DMS53 treated with DMSO at 0.1 percent for 48 hours (cell line): ENCODE data around the gene HMGB4.

Experiments used
- DNase-seq: peaks from one replicate; lab custom pipeline; 2025; ENCODE audit not compliant: unreplicated experiment; lab: John Stamatoyannopoulos, UW

HMGB4 gene

DNA sequence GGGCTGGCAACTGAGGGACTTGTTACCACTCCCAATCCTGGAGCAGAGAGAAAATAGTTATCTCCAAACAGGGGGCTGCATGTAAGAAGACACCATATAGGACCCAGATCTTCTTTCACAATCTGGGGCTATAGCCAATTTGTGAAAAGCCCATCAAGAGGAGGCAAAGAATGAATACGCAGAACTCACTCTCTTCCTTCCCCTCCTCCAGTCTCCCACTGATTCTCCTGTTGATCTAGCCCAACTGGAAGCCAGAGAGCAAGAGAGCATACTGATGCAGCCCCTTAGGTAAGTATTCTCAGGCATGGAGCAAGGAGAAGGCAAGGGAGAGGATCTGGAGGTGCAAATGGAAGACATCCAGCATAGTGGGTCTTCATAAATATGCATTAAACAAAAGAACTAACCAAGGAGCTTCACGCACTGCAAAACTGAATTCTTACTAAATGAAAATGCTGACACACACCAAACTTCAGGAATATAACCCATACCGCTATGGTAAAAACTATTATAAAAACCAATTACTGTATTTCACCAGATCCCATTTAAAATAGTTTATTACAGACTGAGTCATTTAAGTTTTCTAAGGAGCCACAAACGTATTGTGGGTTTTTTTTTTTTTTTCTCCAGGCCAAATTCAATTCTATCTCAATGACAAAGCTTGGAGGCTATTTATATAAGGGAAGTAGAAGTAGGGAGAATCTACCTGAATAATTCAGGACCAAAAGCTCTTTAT is 15.5 kb upstream of the HMGB4 start:
- no peak for DNase-seq

DNA sequence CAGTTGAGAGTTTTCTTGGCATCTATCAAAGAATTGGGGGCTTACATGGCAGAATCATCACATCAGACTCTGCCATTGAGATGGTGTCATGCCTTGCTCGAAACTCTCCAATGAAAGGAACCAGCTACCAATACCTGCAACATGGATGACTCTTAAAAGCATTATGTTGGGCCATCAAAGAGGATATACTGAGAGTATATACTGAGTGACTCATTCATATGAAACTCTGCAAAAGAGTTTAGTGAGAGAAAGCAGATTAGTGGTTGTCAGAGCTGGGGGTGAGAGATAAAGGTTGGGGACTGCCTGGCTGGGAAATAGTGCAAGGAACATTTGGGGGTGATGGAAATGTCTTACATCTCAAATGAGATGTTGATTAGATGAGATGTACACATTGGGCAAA is 14.7 kb upstream of the HMGB4 start:
- no peak for DNase-seq

DNA sequence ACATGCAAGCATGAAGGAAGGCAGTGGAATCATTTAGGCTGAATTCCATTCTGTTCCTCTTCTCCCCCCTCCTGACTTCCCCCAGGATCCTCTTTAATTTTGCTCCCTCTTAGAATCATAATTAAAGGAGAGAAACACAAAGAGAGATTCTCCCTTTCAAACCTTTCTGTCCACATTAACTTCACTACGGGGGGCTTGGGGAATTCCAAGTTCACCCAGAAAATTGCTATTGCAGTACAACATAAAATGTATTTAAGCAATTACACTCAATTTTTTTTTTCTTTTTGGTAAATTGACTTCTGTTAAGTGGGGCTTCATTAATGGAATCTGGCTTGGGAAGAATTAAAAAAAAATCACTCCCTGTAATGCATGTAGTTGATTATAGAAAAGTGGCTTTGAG is 13.4 kb upstream of the HMGB4 start:
- DNase-seq, result no peak

DNA sequence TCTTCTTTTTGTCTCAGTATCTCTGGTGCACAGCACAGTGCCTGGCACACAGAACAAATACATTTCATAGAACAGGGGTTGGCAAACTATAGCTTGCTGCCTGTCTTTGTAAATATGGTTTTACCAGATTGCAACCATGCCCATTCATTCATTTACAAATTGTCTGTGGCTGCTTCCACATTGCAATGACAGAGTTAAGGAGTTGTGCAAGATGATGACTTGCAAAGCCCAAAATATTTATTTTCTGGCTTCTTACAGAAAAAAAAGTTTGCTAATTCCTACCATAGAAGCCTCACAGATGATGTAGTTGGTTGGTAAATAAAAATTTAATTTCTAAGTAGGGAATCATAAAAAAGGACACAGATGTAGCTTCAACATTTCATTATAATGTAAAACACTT is 11.2 kb upstream of the HMGB4 start:
- DNase-seq, result no peak

DNA sequence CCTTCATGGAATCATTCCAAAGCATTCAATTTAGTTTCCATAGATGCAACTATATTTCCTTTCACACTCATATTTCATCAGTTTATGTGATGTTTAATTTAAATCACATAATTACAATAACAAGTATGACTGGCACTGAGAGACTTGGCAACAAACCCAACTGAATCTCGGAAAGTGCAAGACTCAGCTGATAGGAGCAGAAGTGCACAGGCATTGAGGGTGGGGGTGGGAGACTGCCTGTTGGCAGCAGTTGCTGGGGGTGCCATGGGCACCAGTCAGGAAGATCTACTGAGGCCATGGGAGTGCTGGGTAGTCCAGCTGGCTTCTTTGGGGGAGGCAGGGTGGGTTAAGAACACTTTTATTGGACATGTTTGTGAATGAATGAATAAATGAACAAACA is 10.4 kb upstream of the HMGB4 start:
- DNase-seq, result no peak

DNA sequence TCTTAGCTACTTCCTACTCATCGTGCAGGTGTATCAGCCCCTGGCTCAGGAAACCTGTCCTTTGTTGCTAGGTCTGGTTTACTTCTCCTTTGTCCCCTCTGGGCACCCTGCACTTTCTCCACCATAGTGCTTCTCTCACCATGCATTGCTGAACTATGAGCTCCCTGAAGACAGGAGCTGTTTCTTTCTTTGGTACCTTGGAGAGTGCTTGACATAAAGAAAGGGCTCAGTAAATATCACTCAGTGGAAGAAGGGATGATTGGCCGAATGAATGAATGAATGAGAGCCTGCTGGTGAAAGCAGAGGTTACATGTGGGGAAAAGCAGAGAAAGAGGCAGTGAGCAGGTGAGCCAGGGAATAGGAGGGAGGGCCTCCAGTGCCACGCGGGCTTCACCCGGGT is 9.8 kb upstream of the HMGB4 start:
- DNase-seq, result no peak

DNA sequence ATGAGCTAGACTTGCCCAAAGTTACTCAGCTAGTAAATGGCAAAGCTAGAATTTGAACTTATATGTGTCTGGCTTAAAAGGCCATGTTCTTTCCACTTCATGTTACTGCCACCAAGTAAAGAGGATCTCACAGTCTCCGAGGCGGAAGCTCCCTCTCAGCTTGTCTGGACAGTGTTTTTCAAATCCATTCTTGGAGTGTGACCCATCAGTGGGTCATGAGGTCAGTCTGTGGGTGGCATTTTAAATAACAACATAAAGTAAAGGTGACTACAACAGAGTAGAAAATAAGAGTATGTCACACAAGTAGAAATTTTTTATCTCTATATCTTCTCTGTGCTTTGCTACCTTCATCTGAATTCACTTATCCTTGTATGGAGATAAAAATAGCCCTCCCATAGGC is 3.2 kb upstream of the HMGB4 start:
- DNase-seq, result no peak

DNA sequence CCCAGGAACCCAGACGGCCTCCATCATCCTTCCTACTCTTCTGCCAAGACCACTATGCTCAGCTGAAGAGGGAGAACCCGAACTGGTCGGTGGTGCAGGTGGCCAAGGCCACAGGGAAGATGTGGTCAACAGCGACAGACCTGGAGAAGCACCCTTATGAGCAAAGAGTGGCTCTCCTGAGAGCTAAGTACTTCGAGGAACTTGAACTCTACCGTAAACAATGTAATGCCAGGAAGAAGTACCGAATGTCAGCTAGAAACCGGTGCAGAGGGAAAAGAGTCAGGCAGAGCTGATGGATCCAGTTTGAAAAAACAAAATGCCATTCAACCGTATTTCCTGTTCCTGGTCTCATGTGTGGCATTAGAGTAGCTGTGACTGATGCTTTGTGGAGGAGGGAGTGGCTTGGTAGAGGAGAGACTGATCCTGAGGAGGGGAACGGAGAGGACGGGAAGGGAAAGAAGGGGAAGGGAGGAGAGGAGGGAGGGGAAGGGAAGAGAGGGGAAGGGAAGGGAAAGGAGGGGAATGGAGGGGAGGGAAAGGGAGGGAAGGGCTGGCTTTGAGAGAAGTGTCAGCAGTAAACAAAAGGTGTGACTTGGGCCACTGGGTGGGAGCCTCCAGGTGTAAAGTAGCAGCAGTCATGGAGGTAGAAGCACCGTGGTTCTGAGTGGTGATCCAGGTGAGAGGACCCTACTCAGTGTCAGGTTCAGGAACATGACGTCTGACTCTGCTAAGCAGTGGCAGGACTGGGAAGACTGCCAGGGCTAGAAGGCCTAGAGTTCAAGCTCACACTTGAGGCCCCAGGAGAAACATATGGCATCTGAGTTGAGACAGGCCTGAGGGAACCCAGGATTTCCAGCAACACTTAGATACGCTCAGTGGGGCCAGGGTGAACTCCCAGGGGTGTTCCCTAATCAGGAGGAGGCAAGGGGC is 846 bp downstream of the HMGB4 start:
- DNase-seq, result no peak

DNA sequence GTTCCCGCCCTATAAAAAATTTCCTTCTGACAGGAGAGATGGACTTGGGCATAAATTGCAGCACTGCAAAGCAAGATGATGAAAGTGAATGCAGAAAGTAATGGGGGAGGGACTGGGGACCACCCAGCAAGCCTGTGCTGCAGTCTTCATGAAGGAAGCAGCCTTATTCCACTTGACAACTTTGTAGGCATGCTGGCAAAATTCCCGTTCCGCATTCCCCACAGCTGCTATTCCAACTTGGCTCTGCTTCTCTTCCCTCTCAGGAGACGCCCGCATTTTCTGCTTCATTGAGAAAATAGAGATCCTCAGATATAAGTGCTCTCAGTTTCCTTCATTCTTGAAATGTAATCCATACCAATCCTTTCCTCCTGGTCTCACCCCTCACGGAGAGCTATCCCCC is 2.4 kb downstream of the HMGB4 start:
- DNase-seq, result no peak

DNA sequence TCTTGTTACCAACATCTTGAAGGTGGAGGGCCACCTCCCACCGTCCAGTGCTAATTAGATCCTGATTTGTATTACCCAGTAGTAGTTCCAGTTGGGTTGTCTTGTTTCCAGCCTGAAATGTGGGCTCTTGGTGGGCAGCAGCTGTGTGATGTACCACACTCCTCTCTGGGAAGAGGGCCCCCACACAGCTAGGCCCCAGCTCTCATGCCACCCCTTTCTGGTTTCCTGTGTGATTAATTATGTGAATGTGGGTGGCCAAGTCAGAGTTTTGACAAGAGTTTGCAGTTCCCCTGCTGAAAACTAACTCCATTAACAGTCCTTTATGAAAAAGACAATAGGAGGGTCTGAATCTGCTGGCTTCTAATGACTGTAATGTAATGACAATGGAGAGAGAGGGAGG is 3.8 kb downstream of the HMGB4 start:
- DNase-seq, result no peak

DNA sequence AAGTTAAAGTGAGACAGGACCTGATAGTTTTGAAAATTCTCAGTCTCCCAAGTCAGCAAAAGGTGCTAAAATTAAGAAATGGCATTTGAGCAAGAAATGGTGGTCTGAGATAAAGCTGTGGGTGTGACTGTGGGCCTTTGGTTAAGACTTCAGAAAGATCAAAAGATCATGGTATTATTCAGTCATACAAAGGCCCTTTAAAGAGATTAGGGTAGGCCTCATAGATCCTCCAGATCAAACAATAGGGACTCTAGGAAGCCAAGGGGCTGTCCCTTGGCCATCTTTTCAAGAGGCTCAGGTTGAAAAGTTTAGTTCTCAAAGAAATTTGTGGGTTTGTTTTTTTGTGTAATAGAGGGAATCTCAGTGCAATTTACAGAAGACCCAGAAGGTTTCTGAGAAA is 8.4 kb downstream of the HMGB4 start:
- DNase-seq, result no peak

DNA sequence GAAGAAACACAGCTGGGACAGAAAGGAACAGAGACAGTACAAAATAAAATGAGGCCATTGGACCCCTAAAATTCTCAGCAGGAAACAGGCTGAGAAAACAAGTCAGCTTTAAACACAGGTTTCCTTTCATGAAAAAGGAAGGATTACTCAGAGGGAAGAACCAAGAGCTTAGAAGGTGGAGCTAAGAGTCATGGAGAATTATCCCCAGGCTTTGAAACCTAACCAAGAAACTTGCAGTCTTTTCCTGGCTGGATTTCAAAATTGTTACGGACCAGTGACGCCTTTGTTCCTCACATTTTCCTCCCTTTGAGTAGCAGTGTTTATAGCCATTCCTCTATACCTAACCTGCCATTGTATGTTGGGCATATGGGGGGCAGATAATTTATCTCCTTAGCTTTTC is 8.8 kb downstream of the HMGB4 start:
- DNase-seq, result no peak

DNA sequence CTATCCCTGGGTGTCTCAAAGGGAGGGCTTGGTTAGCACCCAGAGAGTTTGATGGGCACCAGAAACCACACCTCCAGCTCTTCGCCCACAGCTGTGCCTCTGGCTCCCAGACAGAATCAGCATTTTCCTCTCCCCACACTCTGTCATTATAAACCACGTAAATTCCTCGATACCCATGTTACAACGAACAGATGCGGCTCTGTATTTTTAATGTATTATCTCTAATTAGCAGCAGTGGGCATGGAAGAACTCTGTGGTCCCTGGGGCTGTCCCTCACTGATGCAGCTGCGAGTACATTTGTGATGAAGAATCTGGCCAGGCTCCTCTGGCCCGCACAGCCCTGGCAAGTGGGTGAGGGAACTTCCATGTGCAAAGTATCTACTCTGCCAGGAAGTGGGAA is 10.8 kb downstream of the HMGB4 start:
- no peak for DNase-seq

DNA sequence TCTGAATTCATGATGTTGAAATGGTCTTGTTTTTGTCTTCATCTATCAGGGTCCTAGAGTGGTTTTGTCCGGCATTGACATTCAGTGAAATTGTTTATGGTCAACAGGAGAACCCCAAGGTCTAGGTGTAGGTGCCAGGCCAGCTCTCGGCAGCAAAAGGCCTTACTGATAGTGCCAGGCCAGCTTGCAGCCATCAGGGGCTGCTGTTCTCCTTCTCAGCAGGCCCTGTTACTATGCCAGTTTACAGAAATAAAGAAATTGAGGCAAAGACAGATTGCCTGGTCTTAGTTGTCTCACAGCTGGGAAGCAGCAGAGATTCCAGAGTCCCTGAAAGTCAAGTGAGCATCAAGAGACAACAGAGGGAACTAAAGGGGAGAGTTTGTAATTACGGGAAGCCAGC is 12.0 kb downstream of the HMGB4 start:
- DNase-seq, result no peak

DNA sequence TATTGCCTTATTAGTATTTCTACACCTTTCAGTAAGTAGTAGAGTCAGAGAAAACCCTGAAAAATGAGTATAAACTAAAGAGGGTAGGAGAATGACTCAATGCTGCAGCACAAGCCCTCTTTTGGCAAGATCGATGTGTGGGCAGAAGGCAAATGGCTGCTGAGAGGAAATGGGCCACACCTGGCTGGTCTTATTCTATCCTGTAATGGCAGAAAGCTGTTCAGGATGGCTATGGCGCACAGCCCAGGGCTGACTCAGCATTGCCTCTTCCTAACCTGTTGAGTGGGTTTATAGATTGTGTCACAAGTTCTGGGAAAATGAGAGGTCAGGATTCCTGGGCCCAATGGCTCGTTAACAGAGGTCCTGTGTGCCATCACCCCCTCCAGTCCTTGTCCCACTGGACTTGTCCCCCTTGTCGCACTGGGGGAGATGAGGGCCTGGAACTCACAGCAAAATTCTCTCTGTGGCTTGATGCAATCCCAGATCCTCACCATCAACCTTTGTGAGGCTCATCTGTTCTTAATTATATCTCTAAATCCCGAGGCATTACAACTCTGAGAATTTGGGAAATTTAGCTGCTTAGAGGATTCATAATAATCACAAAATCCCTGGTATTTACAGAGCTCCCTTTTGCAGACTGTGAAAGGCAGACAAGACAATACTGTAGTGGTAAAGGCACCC is 13.2 kb downstream of the HMGB4 start:
- no peak for DNase-seq

DNA sequence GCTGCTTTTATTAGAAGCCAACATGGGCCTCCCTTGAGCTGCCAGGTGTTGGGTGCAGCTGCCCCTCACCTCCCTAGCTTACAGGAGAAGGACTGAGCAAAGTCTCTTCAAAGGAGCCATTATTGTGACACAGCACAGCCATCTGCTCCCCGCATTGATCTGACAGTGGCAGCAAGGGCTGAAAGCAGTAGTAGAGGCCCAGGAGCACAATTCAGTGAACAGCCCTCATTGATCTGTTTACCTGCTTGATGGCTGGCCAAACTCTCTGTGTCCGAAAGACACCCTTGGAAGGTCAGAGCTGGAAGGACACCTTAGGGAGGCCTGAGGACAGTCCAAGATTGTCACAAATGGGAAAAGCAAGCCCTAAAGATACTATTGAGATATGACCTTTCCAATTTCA is 14.5 kb downstream of the HMGB4 start:
- DNase-seq, result no peak

DNA sequence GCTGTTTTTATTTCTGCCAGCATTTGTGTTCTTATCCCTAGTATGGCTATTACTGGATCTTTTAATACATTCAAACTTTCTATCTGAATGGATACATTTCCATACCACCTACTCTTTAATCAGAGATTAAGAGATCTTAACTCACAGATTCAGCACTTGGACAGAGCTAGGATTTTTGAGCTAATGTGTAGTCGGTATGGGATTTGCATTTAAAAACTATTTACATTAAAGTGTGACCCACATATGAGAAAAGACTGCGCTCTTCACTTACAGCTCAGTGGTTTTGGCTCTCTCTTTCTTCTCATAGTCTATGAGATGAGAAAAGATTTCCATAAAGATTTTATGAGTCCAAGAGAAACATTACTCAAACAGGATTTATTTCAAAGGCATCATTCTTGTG is 16.4 kb downstream of the HMGB4 start:
- DNase-seq, result no peak

DNA sequence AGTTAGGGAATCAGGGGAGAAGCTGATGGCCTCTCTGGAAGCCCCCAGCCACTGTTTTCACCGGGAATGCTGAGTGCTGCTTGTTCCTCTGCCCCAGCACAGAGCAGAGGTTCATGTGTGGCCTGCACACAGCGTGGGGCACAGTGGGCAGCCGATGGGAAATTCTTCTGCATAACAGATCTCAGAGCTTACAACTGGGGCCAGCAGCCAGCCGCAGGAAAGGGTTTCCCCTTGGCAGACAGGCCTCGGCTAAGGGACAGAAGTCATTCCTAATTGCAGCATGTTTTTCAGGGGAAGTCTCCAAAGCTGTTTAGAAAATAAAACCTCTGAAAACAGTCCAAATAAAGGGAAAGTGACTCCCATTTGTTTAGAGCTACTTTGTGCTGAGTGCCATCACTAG is 22.6 kb downstream of the HMGB4 start:
- DNase-seq, result no peak

DNA sequence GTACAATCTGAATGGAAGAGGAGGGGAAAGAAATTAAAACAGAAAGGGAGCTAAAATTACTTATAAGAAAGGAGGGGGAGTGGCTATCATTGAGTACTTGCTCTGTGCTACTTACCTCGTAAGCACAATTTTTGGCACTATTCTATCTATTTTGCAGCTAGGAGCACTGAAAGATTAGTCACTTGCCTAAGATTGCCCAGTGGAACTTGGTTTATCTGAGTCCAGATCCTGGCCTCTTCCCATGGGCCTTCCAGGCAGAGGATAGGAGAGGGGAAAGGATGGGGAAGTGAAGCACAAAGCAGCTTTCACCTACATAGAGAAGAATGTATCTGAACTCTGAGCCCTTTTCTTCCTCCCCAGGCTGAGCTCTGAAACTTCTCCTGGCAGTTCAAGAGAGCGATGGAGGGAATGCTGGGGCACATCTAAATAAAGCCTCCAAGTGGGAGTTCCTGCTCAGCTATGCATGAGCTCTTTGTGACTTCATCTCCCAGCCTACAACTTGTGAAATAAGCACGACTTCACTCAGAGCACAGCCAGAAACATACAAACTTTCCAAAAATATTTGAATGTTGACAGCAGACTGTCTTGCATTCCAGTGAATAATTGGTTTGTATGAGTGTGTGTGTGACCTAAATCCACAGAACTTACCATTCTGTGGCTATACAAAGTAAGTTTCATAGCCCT is 29.4 kb downstream of the HMGB4 start:
- DNase-seq, result no peak

DNA sequence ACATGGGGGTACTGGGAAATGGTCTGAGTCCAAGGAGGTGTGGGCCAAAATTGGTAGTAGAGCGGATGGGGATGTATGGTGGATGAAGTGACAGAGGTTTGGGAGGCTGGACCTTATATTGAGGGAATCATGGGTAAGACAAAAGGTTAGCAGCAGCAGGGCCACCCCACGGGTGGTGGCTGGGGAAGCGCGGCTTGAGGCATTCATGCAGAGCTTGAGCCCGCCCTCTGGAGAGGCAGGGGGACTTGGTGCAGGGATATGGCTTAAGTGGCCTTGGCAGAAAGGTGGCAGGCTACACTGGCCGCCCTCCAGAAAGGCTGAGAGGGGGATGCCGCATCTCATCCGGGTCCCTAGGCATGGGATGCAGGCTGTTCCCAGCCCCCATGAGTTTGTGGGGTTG is 31.5 kb downstream of the HMGB4 start:
- no peak for DNase-seq

DNA sequence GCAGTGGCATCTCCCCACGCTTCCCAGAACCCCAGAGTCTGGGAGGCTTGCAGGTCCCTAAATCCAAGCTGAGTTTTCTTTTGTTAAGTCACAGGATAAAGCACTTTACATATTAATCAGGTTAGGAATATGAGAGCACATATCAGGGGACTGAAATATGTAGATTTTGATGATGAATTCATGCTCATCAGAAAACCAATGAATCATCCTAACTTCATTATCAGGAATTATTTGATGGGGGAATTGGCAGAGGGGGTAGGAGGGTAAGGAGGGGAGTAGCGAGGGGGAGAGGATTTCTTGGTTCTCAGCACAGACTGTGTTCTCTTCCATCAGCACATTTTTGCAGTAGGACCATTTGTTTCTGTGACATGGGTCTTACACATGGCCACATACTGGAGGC is 32.1 kb downstream of the HMGB4 start:
- no peak for DNase-seq
